B cell (primary cell): ENCODE data around the gene ANKRD17. TPM values are rescaled to one million over a fixed set of nuclear protein-coding genes. Genes with fewer than 3 reads are reported as not detected.

Experiments used
- ATAC-seq: fragments of 200-7000 bp; cut with Tn5 transposase; one replicate; pipeline ENCODE4 v1.10.0; 2021; ENCODE audit warnings: low read depth, mild to moderate bottlenecking, moderate number of reproducible peaks, moderate library complexity
- CTCF ChIA-PET: fragments of 350-600 bp; sonication (Branson Sonifier 250); formaldehyde crosslinking; loops from one replicate; lab custom pipeline; 2021; ENCODE audit warnings: antibody characterized with exemption, inconsistent platforms; lab: Charles Lee
- POLR2A ChIA-PET: fragments of 350-600 bp; sonication (Branson Sonifier 250); formaldehyde crosslinking; loops from one replicate; lab custom pipeline; 2021; ENCODE audit warnings: antibody characterized with exemption; lab: Charles Lee
- DNase-seq: peaks from one replicate; pipeline ENCODE4 v3.0.0; 2013
- H2AFZ ChIP-seq: 2 replicates; pipeline ENCODE4 v1.6.1; 2012; ENCODE audit warnings: mild to moderate bottlenecking, low read depth, low read length; ENCODE audit not compliant: insufficient read depth, poor library complexity, severe bottlenecking
- H3K27ac ChIP-seq, 2 donors: 1 replicate in 1 of 2; 2 replicates in 1 of 2; pipeline ENCODE4 v1.5.1; 2012 to 2013; ENCODE audit warnings: low read length in 2 of 2, mild to moderate bottlenecking in 2 of 2, moderate library complexity in 1 of 2
- H3K27me3 ChIP-seq, 4 experiments: fragments of 200-600 bp in 1 of 4; sonication (generic) in 1 of 4; replicated peaks in 1 of 4; 1 replicate in 2 of 4; 2 replicates in 2 of 4; pipeline versions ENCODE4 v1.6.1 to v1.7.0; 2013 to 2016; ENCODE audit warnings: low read length in 3 of 4, mild to moderate bottlenecking in 2 of 4, mixed read lengths in 1 of 4, moderate library complexity in 1 of 4; ENCODE audit not compliant: insufficient read depth in 4 of 4, control insufficient read depth in 3 of 4; ENCODE audit errors: control extremely low read depth in 1 of 4
- H3K36me3 ChIP-seq, 2 experiments: replicated peaks in 1 of 2; 1 replicate in 1 of 2; 2 replicates in 1 of 2; pipeline versions ENCODE4 v1.6.1 to v1.7.1; 2013; ENCODE audit warnings: low read length in 1 of 2; ENCODE audit not compliant: insufficient read depth in 2 of 2, control insufficient read depth in 1 of 2; ENCODE audit errors: control extremely low read depth in 1 of 2, extremely low read depth in 1 of 2
- H3K4me1 ChIP-seq, 2 donors: fragments of 200-600 bp in 1 of 2; sonication (generic) in 1 of 2; 1 replicate in 1 of 2; 2 replicates in 1 of 2; pipeline versions ENCODE4 v1.5.1 to v1.6.1; 2013 to 2017; ENCODE audit warnings: low read length in 2 of 2; ENCODE audit not compliant: control insufficient read depth in 2 of 2, insufficient read depth in 2 of 2
- H3K4me2 ChIP-seq: replicated peaks from 2 replicates; pipeline ENCODE3; 2012; ENCODE audit warnings: mild to moderate bottlenecking, low read depth, low read length; ENCODE audit not compliant: poor library complexity, severe bottlenecking
- H3K4me3 ChIP-seq, 5 experiments: fragments of 200-600 bp in 1 of 5; sonication (generic) in 1 of 5; 1 replicate in 3 of 5; 2 replicates in 2 of 5; pipeline versions ENCODE4 v1.5.1 to v1.7.0; 2011 to 2016; ENCODE audit warnings: low read length in 4 of 5, mild to moderate bottlenecking in 4 of 5, low read depth in 2 of 5, control low read depth in 1 of 5, moderate library complexity in 1 of 5; ENCODE audit not compliant: insufficient read depth in 1 of 5; ENCODE audit errors: control extremely low read depth in 1 of 5, extremely low read depth in 1 of 5
- H3K79me2 ChIP-seq: fragments of 200-600 bp; sonication (generic); one replicate; pipeline ENCODE4 v1.6.0; 2016; ENCODE audit warnings: low read length; ENCODE audit not compliant: control insufficient read depth, insufficient read depth
- H3K9ac ChIP-seq: fragments of 200-600 bp; sonication (generic); 2 replicates; pipeline ENCODE4 v1.6.1; 2017; ENCODE audit warnings: mild to moderate bottlenecking, low read length, moderate library complexity
- H3K9me3 ChIP-seq, 3 donors: one replicate each; pipeline versions ENCODE4 v1.6.1 to v1.7.1; 2013; ENCODE audit warnings: low read length in 2 of 3; ENCODE audit not compliant: control insufficient read depth in 2 of 3, insufficient read depth in 1 of 3; ENCODE audit errors: control extremely low read depth in 1 of 3
- H4K20me1 ChIP-seq: 2 replicates; pipeline ENCODE4 v1.6.0; 2012; ENCODE audit warnings: mild to moderate bottlenecking, low read length; ENCODE audit not compliant: insufficient read depth, control insufficient read depth, poor library complexity, severe bottlenecking
- H3K27ac Mint-ChIP-seq: one replicate; pipeline ENCODE4 v1.8.0; 2021; ENCODE audit warnings: mixed read lengths
- H3K27me3 Mint-ChIP-seq: one replicate; pipeline ENCODE4 v1.8.0; 2021; ENCODE audit warnings: mixed read lengths
- H3K4me1 Mint-ChIP-seq: one replicate; pipeline ENCODE4 v1.8.0; 2021; ENCODE audit warnings: mixed read lengths
- H3K4me3 Mint-ChIP-seq: one replicate; pipeline ENCODE4 v1.8.0; 2021; ENCODE audit warnings: mixed read lengths
- H3K9me3 Mint-ChIP-seq: one replicate; pipeline ENCODE4 v1.8.0; 2022; ENCODE audit warnings: mixed read lengths; ENCODE audit not compliant: insufficient read depth
- EZH2 ChIP-seq: IDR thresholded peaks from 2 replicates; pipeline ENCODE4 v1.6.1; 2012; ENCODE audit warnings: borderline replicate concordance, low read depth, mild to moderate bottlenecking, moderate library complexity, low read length; ENCODE audit not compliant: insufficient read depth, poor library complexity, severe bottlenecking
- WGBS: methylation state at CpG from one replicate; pipeline ENCODE4 v1.1.5; 2013; ENCODE audit warnings: missing lambda C conversion rate; ENCODE audit not compliant: insufficient coverage; 5-methylcytosine and 5-hydroxymethylcytosine counted together
- intact Hi-C: fragments of 100-400 bp; cut with micrococcal nuclease; formaldehyde crosslinking; loops from one replicate; pipeline ENCODE4 v1.10.0; 2022
- polyA plus RNA-seq: library from polyadenylated mRNA; depleted of rRNA; stranded (reverse); fragments of >200 nt; gene quantifications from 2 replicates; pipeline ENCODE4 v1.2.3, GENCODE V29; 2012
- total RNA-seq, 2 donors: library from RNA; stranded (reverse); fragments of 120-200 nt in 1 of 2; gene quantifications; 1 replicate in 1 of 2; 2 replicates in 1 of 2; pipeline versions ENCODE4 v1.2.3 to v1.2.4, GENCODE V29; 2013 to 2022
- TF ChIP-seq, protein P1 (sequence below): fragments of 200-600 bp; IDR thresholded peaks from one replicate; pipeline ENCODE4 v1.8.0; 2022; ENCODE audit warnings: antibody characterized with exemption, mild to moderate bottlenecking

The ANKRD17 gene
- total and polyA plus RNA-seq, 2 donors (not counting 1 experiment from before 2014, with no cell fraction given), result 15.8 to 69.4 TPM

DNA sequence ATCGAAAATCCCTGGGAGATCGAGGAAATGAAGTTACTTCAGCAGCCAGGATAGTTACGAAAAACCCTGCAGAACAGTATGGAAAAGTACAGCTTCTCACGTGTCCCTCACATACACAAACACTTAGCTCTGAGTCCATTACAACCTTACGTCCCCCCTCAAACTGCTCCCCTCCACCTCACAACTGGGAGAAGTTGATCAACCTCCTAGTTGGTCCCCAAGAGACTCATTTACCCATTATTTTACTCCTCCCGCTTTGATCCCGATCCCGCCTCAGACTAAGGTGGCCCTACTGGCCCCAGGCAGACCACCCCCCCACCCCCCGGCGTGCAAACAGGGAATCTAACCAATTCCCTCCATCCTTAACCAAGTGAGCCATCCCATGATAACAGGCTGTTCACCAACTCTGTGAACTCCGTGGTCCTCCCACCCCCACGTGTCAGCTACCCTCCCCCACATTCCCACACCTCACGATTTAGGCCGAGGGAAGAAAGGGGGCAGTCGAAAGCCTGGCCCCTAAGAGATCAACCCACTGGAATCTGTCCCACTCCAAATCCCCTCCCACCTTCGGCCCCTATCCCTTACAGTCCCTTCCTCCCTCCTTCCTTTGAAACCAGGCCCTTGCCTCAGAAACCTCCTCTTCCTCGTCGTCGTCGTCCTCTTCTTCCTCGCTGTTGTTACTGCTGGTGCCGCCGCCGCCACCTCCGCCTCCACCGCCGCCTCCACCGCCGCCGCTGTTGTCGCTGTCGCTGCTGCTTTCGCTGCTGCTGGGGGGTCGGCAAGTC, 755 bp downstream of the ANKRD17 start:
- intact Hi-C loops, result loop anchor here (2.0 to 10.0 kb wide), 5 partner anchors 35 to 899 kb away; partner anchors contain the start of gene MTHFD2L

More for the DNA sequence above, 755 bp downstream of the ANKRD17 start:
- H3K4me2 ChIP-seq, result peak overlapping the region; percentile 93
- no peaks in the 10 kb centered on the region for H3K27me3 ChIP-seq
- peak overlapping the region; percentile 80 for H2AFZ ChIP-seq
- H3K36me3 ChIP-seq, result peaks cover 0 to under 1% of the 10 kb centered on the region in 2 experiments
- CTCF ChIA-PET, result interaction anchor here (0.7 to 1.8 kb wide), 9 partner anchors 71 to 186 kb away, joined by 3 to 6 read pairs (median 4); no protein-coding TSS in a partner anchor
- H3K9me3 ChIP-seq, result no peaks in the 10 kb centered on the region
- H3K4me3 ChIP-seq, result peak overlapping the region; percentile 68 to 89 (median 79)
- H3K4me1 Mint-ChIP-seq, result peaks cover 64% of the 10 kb centered on the region
- H3K27ac ChIP-seq, result peak overlapping the region; percentile 96 to 98
- peaks cover 63% of the 10 kb centered on the region for H3K79me2 ChIP-seq
- H3K27me3 Mint-ChIP-seq, result no peaks in the 10 kb centered on the region
- POLR2A ChIA-PET, result interaction anchor here (0.6 to 0.7 kb wide), 4 partner anchors 11 to 900 kb away, joined by 4 to 7 read pairs (median 5); partner anchors contain the start of gene COX18
- peak overlapping the region; percentile 100 for H3K27ac Mint-ChIP-seq
- no peak for ATAC-seq
- H4K20me1 ChIP-seq, result peaks cover 31% of the 10 kb centered on the region
- TF ChIP-seq, protein P1, sequence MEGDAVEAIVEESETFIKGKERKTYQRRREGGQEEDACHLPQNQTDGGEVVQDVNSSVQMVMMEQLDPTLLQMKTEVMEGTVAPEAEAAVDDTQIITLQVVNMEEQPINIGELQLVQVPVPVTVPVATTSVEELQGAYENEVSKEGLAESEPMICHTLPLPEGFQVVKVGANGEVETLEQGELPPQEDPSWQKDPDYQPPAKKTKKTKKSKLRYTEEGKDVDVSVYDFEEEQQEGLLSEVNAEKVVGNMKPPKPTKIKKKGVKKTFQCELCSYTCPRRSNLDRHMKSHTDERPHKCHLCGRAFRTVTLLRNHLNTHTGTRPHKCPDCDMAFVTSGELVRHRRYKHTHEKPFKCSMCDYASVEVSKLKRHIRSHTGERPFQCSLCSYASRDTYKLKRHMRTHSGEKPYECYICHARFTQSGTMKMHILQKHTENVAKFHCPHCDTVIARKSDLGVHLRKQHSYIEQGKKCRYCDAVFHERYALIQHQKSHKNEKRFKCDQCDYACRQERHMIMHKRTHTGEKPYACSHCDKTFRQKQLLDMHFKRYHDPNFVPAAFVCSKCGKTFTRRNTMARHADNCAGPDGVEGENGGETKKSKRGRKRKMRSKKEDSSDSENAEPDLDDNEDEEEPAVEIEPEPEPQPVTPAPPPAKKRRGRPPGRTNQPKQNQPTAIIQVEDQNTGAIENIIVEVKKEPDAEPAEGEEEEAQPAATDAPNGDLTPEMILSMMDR, result no peak
- TF ChIP-seq EZH2, result no peak
- peak overlapping the region; percentile 100 for H3K4me3 Mint-ChIP-seq
- WGBS, result 1% methylated on average over 32 of the region's 34 CpGs
- peaks cover 33 to 35% of the 10 kb centered on the region in 2 donors for H3K4me1 ChIP-seq
- peak overlapping the region; percentile 99 for H3K9ac ChIP-seq
- peak; percentile 41 for DNase-seq
- H3K9me3 Mint-ChIP-seq, result no peaks in the 10 kb centered on the region
